Fibroblast of lung (primary cell): ENCODE measurements around the gene FNDC3B.

Source experiments
- EZH2 ChIP-seq: IDR thresholded peaks from 2 replicates; pipeline ENCODE4 v1.5.1; 2012; ENCODE audit warnings: low read length, control low read depth, mild to moderate bottlenecking; ENCODE audit errors: missing control alignments
- TF ChIP-seq, protein P1 (sequence below), 2 donors: IDR thresholded peaks in 1 of 2; conservative IDR thresholded peaks in 1 of 2; 1 replicate in 1 of 2; 2 replicates in 1 of 2; pipeline ENCODE4 v1.5.1; 2011 to 2012; ENCODE audit warnings: low read length in 2 of 2, control low read depth in 1 of 2, inconsistent platforms in 1 of 2, low read depth in 1 of 2, mild to moderate bottlenecking in 1 of 2

DNA sequence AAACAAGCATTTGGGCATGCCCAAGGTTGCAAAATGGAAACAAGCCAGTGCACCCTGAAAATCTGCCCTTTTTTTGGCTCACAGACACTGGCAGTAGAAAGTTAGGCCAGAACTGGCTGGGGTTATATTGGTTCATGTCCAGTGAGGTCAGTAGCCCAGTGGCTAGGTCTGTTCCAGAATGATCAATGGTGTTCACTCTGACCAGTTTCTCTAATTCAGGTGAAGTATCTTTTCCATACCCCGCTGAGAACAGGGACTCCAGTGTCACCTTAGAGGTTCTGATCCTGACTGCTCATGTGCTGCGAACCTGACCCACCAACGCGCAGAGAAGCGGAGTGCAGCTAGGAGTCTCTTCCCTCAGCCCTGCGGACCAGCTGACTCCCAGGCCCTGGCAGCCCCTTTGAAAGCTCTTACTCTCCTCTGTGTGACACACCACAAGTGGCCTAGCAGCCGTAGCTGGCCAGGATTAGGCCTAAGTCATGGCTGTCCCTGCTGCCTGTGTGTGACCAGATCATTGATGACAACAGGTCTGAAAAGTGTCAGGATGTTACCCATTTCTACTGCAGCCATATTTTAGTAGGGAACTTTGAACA lies 285.3 kb downstream of the FNDC3B start:
- TF ChIP-seq, protein P1, sequence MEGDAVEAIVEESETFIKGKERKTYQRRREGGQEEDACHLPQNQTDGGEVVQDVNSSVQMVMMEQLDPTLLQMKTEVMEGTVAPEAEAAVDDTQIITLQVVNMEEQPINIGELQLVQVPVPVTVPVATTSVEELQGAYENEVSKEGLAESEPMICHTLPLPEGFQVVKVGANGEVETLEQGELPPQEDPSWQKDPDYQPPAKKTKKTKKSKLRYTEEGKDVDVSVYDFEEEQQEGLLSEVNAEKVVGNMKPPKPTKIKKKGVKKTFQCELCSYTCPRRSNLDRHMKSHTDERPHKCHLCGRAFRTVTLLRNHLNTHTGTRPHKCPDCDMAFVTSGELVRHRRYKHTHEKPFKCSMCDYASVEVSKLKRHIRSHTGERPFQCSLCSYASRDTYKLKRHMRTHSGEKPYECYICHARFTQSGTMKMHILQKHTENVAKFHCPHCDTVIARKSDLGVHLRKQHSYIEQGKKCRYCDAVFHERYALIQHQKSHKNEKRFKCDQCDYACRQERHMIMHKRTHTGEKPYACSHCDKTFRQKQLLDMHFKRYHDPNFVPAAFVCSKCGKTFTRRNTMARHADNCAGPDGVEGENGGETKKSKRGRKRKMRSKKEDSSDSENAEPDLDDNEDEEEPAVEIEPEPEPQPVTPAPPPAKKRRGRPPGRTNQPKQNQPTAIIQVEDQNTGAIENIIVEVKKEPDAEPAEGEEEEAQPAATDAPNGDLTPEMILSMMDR (conservative IDR thresholded peaks at IDR 0.05 in 1 of 2, IDR thresholded peaks at IDR 0.05 in 1 of 2; ENCODE audit: low read depth in 1 of 2, low read length in 2 of 2) = no peak
- no peak for TF ChIP-seq EZH2
